HG03103 (cell line): ENCODE results near the gene SF3B6.
A peak's percentile ranks its signal among the peaks of the same experiment; 100 is the strongest.
"Not testable (repeated sequence)": the region's sequence is repeated elsewhere in the genome, so short reads cannot be mapped to it uniquely, and the experiment has no call there.

Experiments
- ATAC-seq: cut with Tn5 transposase; IDR thresholded peaks from one replicate; pipeline ENCODE4 v1.9.1; 2021; ENCODE audit warnings: low read depth; ENCODE audit not compliant: unreplicated experiment

The SF3B6 gene, protein sequence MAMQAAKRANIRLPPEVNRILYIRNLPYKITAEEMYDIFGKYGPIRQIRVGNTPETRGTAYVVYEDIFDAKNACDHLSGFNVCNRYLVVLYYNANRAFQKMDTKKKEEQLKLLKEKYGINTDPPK

GRCh38 chr2:24075915-24076848, at the start of gene SF3B6:
TSS of gene SF3B6 (minus strand) at chr2:24076326. CDS start at chr2:24076229, 97 bp downstream.
- ATAC-seq = peak; percentile 90

DNA sequence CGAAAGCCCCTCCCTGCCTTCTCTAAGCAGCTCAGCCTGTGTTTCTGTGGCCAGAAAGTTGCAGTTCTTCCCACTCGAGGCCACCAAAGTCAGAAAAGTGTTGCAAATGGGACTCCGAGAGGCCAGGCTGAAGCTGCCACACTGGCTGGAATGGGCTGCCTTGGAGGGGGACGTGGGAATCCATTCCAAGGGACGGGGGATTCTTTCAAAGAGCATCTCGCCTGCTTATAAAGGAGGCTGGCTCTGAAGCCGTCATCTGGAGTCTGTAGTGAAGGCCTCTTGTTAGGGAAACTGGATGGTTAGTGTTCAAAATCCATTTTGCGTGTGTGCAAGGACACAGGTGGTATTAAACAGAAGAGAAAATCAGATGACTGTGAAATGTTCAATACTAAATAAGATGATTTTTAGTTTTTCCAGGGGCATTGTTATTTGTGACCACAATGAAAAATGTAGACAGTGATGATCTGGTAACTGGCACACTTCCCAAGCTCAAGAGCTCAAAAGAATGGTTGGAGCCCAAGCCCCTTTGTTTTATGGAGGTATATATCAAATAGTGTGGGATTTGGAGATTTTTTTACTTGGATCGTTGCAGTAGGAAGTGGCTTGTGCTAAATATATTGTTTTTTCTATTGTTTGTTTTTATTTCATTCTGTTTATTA, 47.9 kb upstream of the SF3B6 start:
- peak; percentile 6 for ATAC-seq

DNA sequence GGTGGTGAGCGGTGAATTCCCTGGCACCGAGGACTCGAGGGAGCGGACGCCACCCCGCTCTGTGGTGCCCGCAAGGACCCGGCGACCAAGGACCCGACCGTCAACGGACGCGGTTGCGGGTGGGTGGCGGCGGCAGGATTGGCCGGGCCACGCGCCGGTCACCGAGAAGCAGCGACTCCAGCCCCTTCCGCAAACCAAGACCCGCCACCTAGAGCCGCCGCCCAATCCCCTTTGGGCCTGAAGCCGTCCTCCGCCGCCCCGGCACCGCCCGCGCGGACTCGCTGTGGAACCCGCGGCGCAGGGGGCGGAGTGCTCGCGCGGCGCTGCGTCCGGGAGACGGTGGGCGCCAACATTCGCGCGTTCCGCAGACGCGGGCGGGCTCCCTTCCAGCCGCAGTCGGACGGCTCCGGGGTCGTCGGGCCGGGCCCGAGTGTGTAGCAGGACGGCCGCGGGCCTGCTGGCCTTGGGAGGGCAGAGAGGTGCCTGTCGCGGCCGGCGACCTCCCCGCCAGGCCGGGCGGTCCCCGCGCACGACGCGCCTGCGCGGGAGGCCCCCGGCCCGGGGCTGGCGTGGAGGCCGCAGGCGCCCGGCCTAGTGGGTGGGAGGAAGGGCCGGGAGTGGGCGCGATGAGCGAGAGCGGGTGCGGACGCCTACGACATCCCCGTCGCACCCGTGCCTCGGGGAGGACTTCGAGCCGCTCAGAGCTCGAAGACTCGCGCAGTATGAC, 47.2 kb upstream of the SF3B6 start, which contains the start of the genes FAM228B and PFN4:
FAM228B (plus strand) TSS at position 275 of the 727 bp plus-strand sequence. CDS start 893 bp downstream, outside the sequence.
PFN4 (minus strand) TSS at position 140 of the 727 bp plus-strand sequence. CDS start 799 bp downstream, outside the sequence.
- ATAC-seq = peak; percentile 80

- no peak for ATAC-seq
Observed at GRCh38 chr2:24122366-24123194, 46.5 kb upstream of the SF3B6 start.

GRCh38 chr2:24121469-24121868, 45.3 kb upstream of the SF3B6 start:
- ATAC-seq = no peak

DNA sequence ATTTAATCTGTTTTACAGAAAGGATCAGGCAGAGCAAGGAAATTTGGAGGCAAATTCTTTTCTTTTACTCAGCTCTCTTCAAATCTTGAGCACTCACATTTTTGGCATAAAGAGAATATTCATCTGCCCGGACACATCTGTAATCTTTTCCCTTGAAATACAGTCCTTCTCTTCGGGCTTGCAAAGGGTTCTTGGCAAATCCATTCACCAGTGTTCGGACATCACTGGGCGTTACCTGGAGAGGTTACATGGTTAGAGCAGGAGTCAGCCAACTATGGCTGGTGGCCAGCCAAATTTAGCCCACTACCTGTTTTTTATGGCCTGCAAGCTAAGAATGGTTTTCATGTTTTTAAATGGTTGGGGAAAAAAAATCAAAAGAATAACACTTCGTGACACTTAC, 44.9 kb upstream of the SF3B6 start:
- ATAC-seq = no peak

- no peak for ATAC-seq
Observed at GRCh38 chr2:24117902-24118301, 41.8 kb upstream of the SF3B6 start.

DNA sequence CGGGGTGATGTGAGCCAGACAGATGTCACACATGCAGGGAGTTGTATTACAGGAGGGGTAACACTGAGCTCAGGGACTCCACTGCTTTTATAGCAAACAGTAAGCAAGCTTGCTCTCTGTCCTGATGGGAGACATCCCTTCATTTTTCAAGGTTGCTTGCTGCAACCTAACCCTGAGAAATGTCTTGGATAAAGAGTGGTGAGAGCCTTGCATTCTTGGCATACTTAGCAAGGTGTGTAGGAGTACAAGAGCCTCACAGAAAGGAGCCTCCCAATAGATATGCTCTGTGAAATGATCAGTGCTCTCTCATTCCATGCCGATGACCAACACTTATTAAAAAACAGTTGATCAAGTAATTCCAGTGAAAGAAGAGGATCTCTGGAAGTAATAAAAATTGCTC, 38.9 kb upstream of the SF3B6 start:
- no peak for ATAC-seq

- ATAC-seq = no peak
Observed at GRCh38 chr2:24111407-24111901, 35.3 kb upstream of the SF3B6 start.

DNA sequence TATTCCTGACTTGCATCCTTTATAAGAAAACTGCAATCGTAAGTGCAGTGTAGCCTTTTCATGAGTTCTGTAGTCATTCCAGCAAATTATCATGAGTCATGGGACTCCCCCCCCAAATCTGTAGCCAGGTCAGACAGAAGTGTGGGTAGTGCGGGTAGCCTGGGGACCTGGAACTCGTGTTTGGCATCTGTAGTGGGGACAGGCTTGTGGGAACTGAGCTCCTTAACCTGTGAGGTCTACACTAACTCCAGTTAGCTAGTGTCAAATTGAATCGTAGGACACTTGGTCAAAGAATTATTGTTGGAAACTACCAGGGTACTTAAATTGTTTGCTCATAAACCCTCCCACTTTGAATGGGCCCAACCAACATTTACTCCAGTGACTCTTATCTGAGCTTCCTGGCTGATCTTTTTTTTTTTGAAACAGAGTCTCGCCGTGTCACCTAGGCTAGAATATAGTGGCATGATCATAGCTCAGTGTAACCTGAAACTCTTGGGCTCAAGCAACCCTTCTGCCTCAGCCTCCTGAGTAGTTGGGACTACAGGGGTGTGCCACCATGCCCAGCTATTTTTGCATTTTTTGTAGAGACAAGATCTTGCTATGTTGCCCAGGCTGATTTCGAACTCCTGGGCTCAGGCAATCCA, 34.7 kb upstream of the SF3B6 start:
- no peak for ATAC-seq

DNA sequence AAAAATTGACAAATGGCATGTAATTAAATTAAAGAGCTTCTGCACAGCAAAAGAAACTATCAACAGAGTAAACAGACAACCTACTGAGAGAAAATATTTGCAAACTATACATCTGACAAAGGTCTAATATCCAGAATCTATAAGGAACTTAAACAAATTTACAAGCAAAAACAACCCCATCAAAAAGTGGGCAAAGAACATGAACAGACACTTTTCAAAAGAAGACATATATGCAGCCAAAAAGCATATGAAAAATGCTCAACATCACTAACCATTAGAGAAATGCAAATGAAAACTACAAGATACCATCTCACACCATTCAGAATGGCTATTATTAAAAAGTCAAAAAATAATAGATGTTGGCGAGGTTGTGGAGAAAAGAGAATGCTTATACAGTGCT, 33.3 kb upstream of the SF3B6 start:
- not testable (repeated sequence) for ATAC-seq

- no peak for ATAC-seq
Observed at GRCh38 chr2:24107336-24107735, 31.2 kb upstream of the SF3B6 start.

- ATAC-seq = no peak
Observed at GRCh38 chr2:24106786-24107185, 30.7 kb upstream of the SF3B6 start.

DNA sequence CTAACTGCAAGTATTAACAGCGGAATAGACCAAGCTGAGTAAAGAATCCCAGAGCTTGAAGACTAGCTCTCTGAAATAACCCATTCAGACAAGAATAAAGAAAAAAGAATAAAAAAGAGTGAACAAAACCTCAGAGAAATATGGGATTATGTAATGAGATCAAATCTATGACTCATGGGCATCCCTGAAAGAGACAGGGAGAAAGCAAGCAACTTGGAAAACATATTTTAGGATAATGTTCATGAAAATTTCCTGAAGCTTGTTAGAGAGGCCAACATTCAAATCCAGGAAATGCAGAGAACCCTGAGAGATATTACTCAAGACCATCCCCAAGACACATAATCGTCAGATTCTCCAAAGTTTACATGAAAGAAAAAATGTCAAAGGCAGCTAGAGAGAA, 29.7 kb upstream of the SF3B6 start:
- ATAC-seq = no peak

DNA sequence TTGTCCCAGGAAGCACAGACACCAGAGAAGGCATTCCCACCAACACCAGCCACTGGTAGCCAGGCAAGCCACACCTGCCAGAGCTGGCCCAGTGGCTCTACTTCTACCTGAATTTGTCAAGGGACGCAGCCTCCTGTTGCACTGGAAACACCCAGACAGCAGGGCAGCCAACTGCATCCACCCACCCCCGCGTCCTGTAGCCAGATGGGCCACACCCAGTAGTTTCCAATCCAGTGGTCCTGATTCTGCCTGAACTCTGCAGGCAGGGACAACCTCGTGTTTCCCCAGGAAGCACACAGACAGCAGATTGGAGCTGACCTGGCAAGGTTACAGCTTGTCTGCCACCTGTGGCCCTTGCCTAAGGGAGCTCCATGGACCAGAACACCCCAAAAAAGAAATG, 28.8 kb upstream of the SF3B6 start:
- no peak for ATAC-seq

- no peak for ATAC-seq
Observed at GRCh38 chr2:24104110-24104650, 28.1 kb upstream of the SF3B6 start.

GRCh38 chr2:24102677-24103076, 26.6 kb upstream of the SF3B6 start:
- no peak for ATAC-seq

- ATAC-seq = no peak
Observed at GRCh38 chr2:24101992-24102391, 25.9 kb upstream of the SF3B6 start.

DNA sequence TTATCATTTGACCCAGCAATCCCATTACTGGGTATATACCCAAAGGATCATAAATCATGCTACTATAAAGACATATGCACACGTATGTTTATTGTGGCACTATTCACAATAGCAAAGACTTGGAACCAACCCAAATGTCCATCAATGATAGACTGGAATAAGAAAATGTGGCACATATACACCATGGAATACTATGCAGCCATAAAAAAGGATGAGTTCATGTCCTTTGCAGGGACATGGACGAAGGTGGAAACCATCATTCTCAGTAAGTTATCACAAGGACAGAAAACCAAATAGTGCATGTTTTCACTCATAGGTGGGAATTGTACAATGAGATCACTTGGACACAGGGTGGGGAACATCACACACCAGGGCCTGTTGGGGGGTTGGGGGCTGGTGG, 24.6 kb upstream of the SF3B6 start:
- not testable (repeated sequence) for ATAC-seq
